Panc1 (cell line): Measurements from ENCODE around the gene NMB.

Experiments used
- POLR2AphosphoS5 ChIP-seq: IDR thresholded peaks from 2 replicates; pipeline ENCODE4 v1.6.1; 2012; ENCODE audit warnings: mild to moderate bottlenecking, low read depth, low read length, moderate library complexity
- REST ChIP-seq, 2 experiments: IDR thresholded peaks; 2 replicates each; pipeline ENCODE4 v1.6.1; 2011 to 2012; ENCODE audit warnings: low read depth in 2 of 2, control low read depth in 1 of 2, low read length in 1 of 2, mild to moderate bottlenecking in 1 of 2, moderate library complexity in 1 of 2; ENCODE audit not compliant: insufficient read depth in 1 of 2
- SIN3A ChIP-seq: IDR thresholded peaks from 2 replicates; pipeline ENCODE4 v1.6.1; 2012; ENCODE audit warnings: low read depth, mild to moderate bottlenecking, low read length, moderate library complexity, borderline replicate concordance; ENCODE audit not compliant: insufficient read depth
- TF ChIP-seq, protein P1 (sequence below): fragments of 450-650 bp; IDR thresholded peaks from 2 replicates; pipeline ENCODE4 v1.5.1; 2017; ENCODE audit warnings: mild to moderate bottlenecking

- TF ChIP-seq, protein P1, sequence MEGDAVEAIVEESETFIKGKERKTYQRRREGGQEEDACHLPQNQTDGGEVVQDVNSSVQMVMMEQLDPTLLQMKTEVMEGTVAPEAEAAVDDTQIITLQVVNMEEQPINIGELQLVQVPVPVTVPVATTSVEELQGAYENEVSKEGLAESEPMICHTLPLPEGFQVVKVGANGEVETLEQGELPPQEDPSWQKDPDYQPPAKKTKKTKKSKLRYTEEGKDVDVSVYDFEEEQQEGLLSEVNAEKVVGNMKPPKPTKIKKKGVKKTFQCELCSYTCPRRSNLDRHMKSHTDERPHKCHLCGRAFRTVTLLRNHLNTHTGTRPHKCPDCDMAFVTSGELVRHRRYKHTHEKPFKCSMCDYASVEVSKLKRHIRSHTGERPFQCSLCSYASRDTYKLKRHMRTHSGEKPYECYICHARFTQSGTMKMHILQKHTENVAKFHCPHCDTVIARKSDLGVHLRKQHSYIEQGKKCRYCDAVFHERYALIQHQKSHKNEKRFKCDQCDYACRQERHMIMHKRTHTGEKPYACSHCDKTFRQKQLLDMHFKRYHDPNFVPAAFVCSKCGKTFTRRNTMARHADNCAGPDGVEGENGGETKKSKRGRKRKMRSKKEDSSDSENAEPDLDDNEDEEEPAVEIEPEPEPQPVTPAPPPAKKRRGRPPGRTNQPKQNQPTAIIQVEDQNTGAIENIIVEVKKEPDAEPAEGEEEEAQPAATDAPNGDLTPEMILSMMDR = no peak
- TF ChIP-seq REST (IDR thresholded peaks at IDR 0.05; ENCODE audit: insufficient read depth in 1 of 2, low read depth in 2 of 2, low read length in 1 of 2) (no peak), POLR2AphosphoS5 (no peak), SIN3A (no peak)
Observed at GRCh38 chr15:84649706-84650105, 8.3 kb downstream of the NMB start.
